CD4-positive, alpha-beta T cell (primary cell): ENCODE results near the gene KCTD1. TPM values are rescaled to one million over a fixed set of nuclear protein-coding genes. Genes with fewer than 3 reads are reported as not detected.

Source experiments
- ATAC-seq: fragments of 200-7000 bp; cut with Tn5 transposase; one replicate; pipeline ENCODE4 v1.10.0; 2022; ENCODE audit warnings: mild to moderate bottlenecking; ENCODE audit not compliant: poor library complexity
- CTCF ChIA-PET: fragments of 350-600 bp; sonication (Branson Sonifier 250); formaldehyde crosslinking; loops from one replicate; lab custom pipeline; 2021; ENCODE audit warnings: antibody characterized with exemption, inconsistent platforms; lab: Charles Lee
- POLR2A ChIA-PET: fragments of 350-600 bp; sonication (Branson Sonifier 250); formaldehyde crosslinking; loops from one replicate; lab custom pipeline; 2021; ENCODE audit warnings: antibody characterized with exemption, inconsistent platforms; lab: Charles Lee
- DNase-seq, 14 experiments: peaks; one replicate each; pipeline ENCODE4 v3.0.0-alpha.2; 2013 to 2020; ENCODE audit warnings: mixed read lengths in 2 of 14
- H3K27ac ChIP-seq, 2 donors: one replicate each; pipeline versions ENCODE4 v1.5.1 to v1.7.0; 2013; ENCODE audit warnings: low read length in 2 of 2, low read depth in 1 of 2, mild to moderate bottlenecking in 1 of 2
- H3K27me3 ChIP-seq, 2 experiments: 1 replicate in 1 of 2; 2 replicates in 1 of 2; pipeline versions ENCODE4 v1.6.1 to v1.7.0; 2013; ENCODE audit warnings: low read length in 2 of 2, control low read depth in 1 of 2, mild to moderate bottlenecking in 1 of 2, moderate library complexity in 1 of 2; ENCODE audit not compliant: insufficient read depth in 2 of 2, control insufficient read depth in 1 of 2
- H3K36me3 ChIP-seq: one replicate; pipeline ENCODE4 v1.6.1; 2013; ENCODE audit warnings: low read length, control low read depth; ENCODE audit not compliant: insufficient read depth
- H3K4me1 ChIP-seq: one replicate; pipeline ENCODE4 v1.6.1; 2013; ENCODE audit warnings: low read length, control low read depth; ENCODE audit not compliant: insufficient read depth
- H3K4me3 ChIP-seq: one replicate; pipeline ENCODE4 v1.5.1; 2013; ENCODE audit warnings: mild to moderate bottlenecking, low read length, moderate library complexity
- H3K9me3 ChIP-seq, 2 experiments: 1 replicate in 1 of 2; 2 replicates in 1 of 2; pipeline versions ENCODE4 v1.6.1 to v1.7.0; 2013; ENCODE audit warnings: low read length in 2 of 2, mild to moderate bottlenecking in 2 of 2, control low read depth in 1 of 2, moderate library complexity in 1 of 2; ENCODE audit not compliant: control insufficient read depth in 1 of 2, insufficient read depth in 1 of 2
- H3K27ac Mint-ChIP-seq: one replicate; pipeline ENCODE4 v1.8.0; 2020; ENCODE audit warnings: mixed read lengths
- H3K27me3 Mint-ChIP-seq: one replicate; pipeline ENCODE4 v1.8.0; 2021; ENCODE audit warnings: mixed read lengths
- H3K36me3 Mint-ChIP-seq: one replicate; pipeline ENCODE4 v1.8.0; 2021; ENCODE audit warnings: low read depth, mixed read lengths
- H3K4me1 Mint-ChIP-seq: one replicate; pipeline ENCODE4 v1.8.0; 2021; ENCODE audit warnings: low read depth, mixed read lengths
- H3K4me3 Mint-ChIP-seq: one replicate; pipeline ENCODE4 v1.8.0; 2020; ENCODE audit warnings: mild to moderate bottlenecking, mixed read lengths
- H3K9me3 Mint-ChIP-seq: one replicate; pipeline ENCODE4 v1.8.0; 2020; ENCODE audit warnings: mixed read lengths
- CTCF ChIP-seq: fragments of 200-600 bp; IDR thresholded peaks from one replicate; pipeline ENCODE4 v1.8.0; 2022; ENCODE audit warnings: antibody characterized with exemption, mild to moderate bottlenecking
- intact Hi-C, 2 experiments: fragments of 100-400 bp; cut with DNase I in 1 of 2; cut with micrococcal nuclease in 1 of 2; formaldehyde crosslinking; loops; one replicate each; pipeline versions ENCODE4 v1.15.1 to v1.9.0; 2023 to 2025; cut with DNase I, micrococcal nuclease
- total RNA-seq, 174 experiments: library from RNA in 2 of 174; stranded (reverse) in 2 of 174; gene quantifications; one replicate each; pipeline ENCODE4 v1.2.3 and lab custom pipeline; 2021 to 2026

KCTD1 gene
- total RNA-seq, 2 experiments from 2014 or later = 0.74 to 1.1 TPM

DNA sequence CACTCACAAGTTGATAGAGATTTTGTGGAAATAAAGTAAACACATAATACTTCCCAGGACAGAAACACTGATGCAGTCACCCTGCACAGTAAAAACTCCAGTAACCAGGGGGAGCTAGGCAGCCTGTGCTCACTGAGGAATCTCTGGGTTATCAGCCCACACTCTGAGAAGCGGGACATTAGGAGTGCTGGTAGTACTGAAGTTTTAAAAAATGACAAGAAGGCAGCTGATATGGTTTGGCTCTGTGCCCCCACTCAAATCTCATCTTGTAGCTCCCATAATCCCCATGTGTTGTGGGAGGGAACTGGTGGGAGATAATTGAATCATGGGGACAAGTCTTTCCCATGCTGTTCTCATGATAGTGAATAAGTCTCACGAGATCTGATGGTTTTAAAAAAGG, 31.4 kb downstream of the KCTD1 start:
- Mint-ChIP-seq H3K9me3 (no peaks in the 10 kb centered on the region), H3K27ac (no peak overlapping the region), H3K4me1 (no peaks in the 10 kb centered on the region), H3K36me3 (no peaks in the 10 kb centered on the region), H3K27me3 (no peaks in the 10 kb centered on the region), H3K4me3 (no peak overlapping the region)
- ChIA-PET CTCF (no interaction called here), POLR2A (no interaction called here)
- no peak for DNase-seq
- Histone ChIP-seq H3K36me3 (no peaks in the 10 kb centered on the region), H3K9me3 (no peaks in the 10 kb centered on the region), H3K4me3 (no peak overlapping the region), H3K27me3 (no peaks in the 10 kb centered on the region), H3K4me1 (no peaks in the 10 kb centered on the region), H3K27ac (no peak overlapping the region)
- ATAC-seq = no peak
- intact Hi-C loops = no loop called here
- no peak for TF ChIP-seq CTCF

- Mint-ChIP-seq H3K4me3 (no peak overlapping the region), H3K27me3 (no peaks in the 10 kb centered on the region), H3K4me1 (no peaks in the 10 kb centered on the region), H3K9me3 (no peaks in the 10 kb centered on the region), H3K27ac (no peak overlapping the region), H3K36me3 (no peaks in the 10 kb centered on the region)
- Histone ChIP-seq H3K4me1 (no peaks in the 10 kb centered on the region), H3K27me3 (no peaks in the 10 kb centered on the region), H3K9me3 (no peaks in the 10 kb centered on the region), H3K27ac (no peak overlapping the region), H3K4me3 (no peak overlapping the region), H3K36me3 (no peaks in the 10 kb centered on the region)
- ChIA-PET POLR2A (no interaction called here), CTCF (no interaction called here)
- intact Hi-C loops = no loop called here
- no peak for TF ChIP-seq CTCF
- ATAC-seq (no peak), DNase-seq (no peak)
Measured at GRCh38 chr18:26515643-26516487, 32.5 kb downstream of the KCTD1 start.

DNA sequence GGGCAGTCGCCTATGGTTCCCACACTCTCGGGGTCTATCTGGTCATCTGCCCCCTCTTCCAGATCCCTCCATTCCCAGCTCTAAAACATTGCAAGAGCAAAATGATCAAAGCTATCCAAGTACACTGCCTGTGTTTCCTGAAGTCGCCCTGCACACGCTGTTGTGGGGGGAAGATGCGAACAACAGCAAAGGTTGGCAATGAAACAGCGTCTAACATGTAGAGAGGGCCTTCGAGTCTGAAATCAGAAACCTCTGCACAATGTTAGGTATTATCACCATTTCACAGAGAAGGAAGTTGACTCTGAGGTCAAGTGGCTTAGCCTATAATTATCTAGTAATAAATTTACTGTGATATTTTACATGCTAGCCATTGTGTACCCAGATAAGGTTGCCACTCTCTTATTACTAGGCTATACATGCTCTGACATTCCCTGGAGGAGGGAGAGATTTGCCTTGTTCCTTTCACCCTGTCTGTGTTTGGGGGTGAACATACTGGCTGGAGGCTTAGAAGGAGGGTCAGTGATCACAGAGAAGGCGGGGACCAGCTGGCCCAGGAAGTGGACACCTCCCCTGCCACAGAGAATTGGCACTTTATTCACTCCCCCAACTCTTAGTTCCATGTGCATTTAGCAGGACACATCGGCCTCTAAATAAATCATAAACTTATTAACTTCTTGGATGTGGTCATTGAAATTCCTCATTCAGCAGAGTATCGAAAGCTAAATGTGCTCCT, 36.8 kb downstream of the KCTD1 start:
- H3K9me3 ChIP-seq = no peaks in the 10 kb centered on the region
- CTCF ChIA-PET = no interaction called here
- POLR2A ChIA-PET = no interaction called here
- DNase-seq (no peak), ATAC-seq (no peak)
- H3K4me1 Mint-ChIP-seq = no peaks in the 10 kb centered on the region
- no peaks in the 10 kb centered on the region for H3K27me3 Mint-ChIP-seq
- no peaks in the 10 kb centered on the region for H3K27me3 ChIP-seq
- H3K9me3 Mint-ChIP-seq = no peaks in the 10 kb centered on the region
- intact Hi-C loops = no loop called here
- H3K4me3 Mint-ChIP-seq = no peak overlapping the region
- no peaks in the 10 kb centered on the region for H3K36me3 Mint-ChIP-seq
- H3K27ac ChIP-seq = no peak overlapping the region
- no peak overlapping the region for H3K4me3 ChIP-seq
- no peaks in the 10 kb centered on the region for H3K36me3 ChIP-seq
- no peak overlapping the region for H3K27ac Mint-ChIP-seq
- H3K4me1 ChIP-seq = no peaks in the 10 kb centered on the region
- no peak for TF ChIP-seq CTCF
